OCI-LY1 (cell line): Measurements from ENCODE around the gene LEKR1.

Experiments
- EZH2 ChIP-seq: fragments of 200-600 bp; sonication (generic), shearing (Covaris generic); IDR thresholded peaks from 2 replicates; pipeline ENCODE4 v1.8.0; 2017; ENCODE audit warnings: borderline replicate concordance, mixed run types, mild to moderate bottlenecking, antibody characterized with exemption, low read length, moderate library complexity, mixed read lengths
- TF ChIP-seq, protein P1 (sequence below): fragments of 200-600 bp; sonication (generic), shearing (Covaris generic); IDR thresholded peaks from 2 replicates; pipeline ENCODE4 v1.5.1; 2017; ENCODE audit warnings: mild to moderate bottlenecking, antibody characterized with exemption, low read length, moderate library complexity, mixed read lengths

DNA sequence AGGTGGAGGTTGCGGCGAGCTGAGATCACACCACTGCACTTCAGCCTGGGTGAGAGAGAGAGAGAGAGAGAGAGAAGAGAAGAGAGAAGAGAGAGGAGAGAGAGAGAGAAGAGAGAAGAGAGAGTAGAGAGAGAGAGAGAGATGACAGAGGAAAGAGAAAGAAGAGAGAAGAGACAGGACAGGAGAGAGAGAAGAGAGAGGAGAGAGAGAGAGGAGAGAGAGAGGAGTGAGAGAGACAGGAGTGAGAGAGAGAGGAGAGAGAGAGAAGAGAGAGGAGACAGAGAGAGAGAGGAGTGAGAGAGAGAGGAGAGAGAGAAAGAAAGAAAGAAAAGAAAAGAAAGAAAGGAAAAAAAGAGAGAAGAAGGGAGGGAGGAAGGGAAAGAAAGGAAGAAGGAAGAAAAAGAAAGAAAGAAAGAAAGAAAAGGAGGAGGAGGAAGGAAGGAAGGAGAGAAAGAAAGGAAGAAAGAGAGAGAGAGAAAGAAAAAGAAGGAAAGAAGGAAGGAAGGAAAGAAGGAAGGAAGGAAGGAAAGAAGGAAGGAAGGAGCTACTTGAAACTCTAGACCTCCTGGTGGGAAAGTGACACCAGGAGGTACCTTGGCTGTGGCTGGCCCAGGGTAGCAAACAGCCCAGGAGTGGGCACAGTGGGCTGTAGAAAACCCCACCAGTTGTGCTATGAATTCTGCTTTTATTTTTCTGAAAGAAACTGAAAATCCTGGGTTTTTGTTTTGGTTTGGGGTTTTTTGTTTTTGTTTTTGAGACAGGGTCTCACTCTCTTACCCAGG lies 245.8 kb downstream of the LEKR1 start:
- TF ChIP-seq, protein P1, sequence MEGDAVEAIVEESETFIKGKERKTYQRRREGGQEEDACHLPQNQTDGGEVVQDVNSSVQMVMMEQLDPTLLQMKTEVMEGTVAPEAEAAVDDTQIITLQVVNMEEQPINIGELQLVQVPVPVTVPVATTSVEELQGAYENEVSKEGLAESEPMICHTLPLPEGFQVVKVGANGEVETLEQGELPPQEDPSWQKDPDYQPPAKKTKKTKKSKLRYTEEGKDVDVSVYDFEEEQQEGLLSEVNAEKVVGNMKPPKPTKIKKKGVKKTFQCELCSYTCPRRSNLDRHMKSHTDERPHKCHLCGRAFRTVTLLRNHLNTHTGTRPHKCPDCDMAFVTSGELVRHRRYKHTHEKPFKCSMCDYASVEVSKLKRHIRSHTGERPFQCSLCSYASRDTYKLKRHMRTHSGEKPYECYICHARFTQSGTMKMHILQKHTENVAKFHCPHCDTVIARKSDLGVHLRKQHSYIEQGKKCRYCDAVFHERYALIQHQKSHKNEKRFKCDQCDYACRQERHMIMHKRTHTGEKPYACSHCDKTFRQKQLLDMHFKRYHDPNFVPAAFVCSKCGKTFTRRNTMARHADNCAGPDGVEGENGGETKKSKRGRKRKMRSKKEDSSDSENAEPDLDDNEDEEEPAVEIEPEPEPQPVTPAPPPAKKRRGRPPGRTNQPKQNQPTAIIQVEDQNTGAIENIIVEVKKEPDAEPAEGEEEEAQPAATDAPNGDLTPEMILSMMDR = no peak
- TF ChIP-seq EZH2 = no peak
